Tibial nerve (tissue), 4 donors: ENCODE measurements around the gene ARFGAP2. TPM values are rescaled to one million over a fixed set of nuclear protein-coding genes. Genes with fewer than 3 reads are reported as not detected.
"Not testable (repeated sequence)": the region's sequence is repeated elsewhere in the genome, so short reads cannot be mapped to it uniquely, and the experiment has no call there.

Source experiments
- DNase-seq, 2 donors: peaks; one replicate each; pipeline ENCODE4 v3.0.0-alpha.2; 2019; ENCODE audit warnings: low spot score in 2 of 2
- H3K27ac ChIP-seq, 4 donors: fragments of 200-600 bp; sonication (generic) in 3 of 4; one replicate each; pipeline ENCODE4 v1.5.1; 2017 to 2019; ENCODE audit warnings: mild to moderate bottlenecking in 1 of 4
- H3K27me3 ChIP-seq, 2 donors: fragments of 200-600 bp; sonication (generic) in 1 of 2; one replicate each; pipeline versions ENCODE4 v1.5.1 to v1.6.0; 2017 to 2019
- H3K36me3 ChIP-seq, 3 donors: fragments of 200-600 bp; sonication (generic); one replicate each; pipeline ENCODE4 v1.5.1; 2018 to 2019
- H3K4me1 ChIP-seq, 4 donors: fragments of 200-600 bp; sonication (generic) in 3 of 4; one replicate each; pipeline ENCODE4 v1.5.1; 2017 to 2019
- H3K4me3 ChIP-seq, 4 donors: fragments of 200-600 bp; sonication (generic) in 3 of 4; one replicate each; pipeline ENCODE4 v1.5.1; 2017 to 2019; ENCODE audit warnings: mild to moderate bottlenecking in 1 of 4, moderate library complexity in 1 of 4
- H3K9me3 ChIP-seq, 4 donors: fragments of 200-600 bp; sonication (generic) in 3 of 4; one replicate each; pipeline ENCODE4 v1.5.1; 2017 to 2019
- EP300 ChIP-seq, 2 donors: sonication (generic); formaldehyde crosslinking; IDR thresholded peaks; one replicate each; pipeline ENCODE4 v1.6.1; 2017; ENCODE audit warnings: antibody characterized with exemption in 2 of 2, mild to moderate bottlenecking in 1 of 2
- POLR2A ChIP-seq, 2 donors: fragments of 450-650 bp; IDR thresholded peaks; one replicate each; pipeline ENCODE4 v1.6.1; 2017; ENCODE audit warnings: antibody characterized with exemption in 2 of 2, mild to moderate bottlenecking in 2 of 2, moderate library complexity in 2 of 2
- WGBS, 2 donors: methylation state at CpG; one replicate each; pipeline ENCODE4 v1.1.5; 2018; 5-methylcytosine and 5-hydroxymethylcytosine counted together
- small RNA-seq: library from RNA; depleted of rRNA; stranded (forward); fragments of <200 nt; gene quantifications from one replicate; pipeline ENCODE3, GENCODE V24; 2016
- total RNA-seq, 4 donors: library from RNA; depleted of rRNA; stranded (reverse); fragments of >200 nt; gene quantifications; one replicate each; pipeline ENCODE4 v1.1.0, GENCODE V29; 2016
- TF ChIP-seq, protein P1 (sequence below), 5 experiments: fragments of 200-600 bp in 3 of 5; fragments of 450-650 bp in 2 of 5; sonication (generic) in 3 of 5; IDR thresholded peaks; one replicate each; pipeline ENCODE4 v1.5.1; 2016 to 2019; ENCODE audit warnings: antibody characterized with exemption in 5 of 5, mild to moderate bottlenecking in 3 of 5, moderate library complexity in 2 of 5

The ARFGAP2 gene
- total RNA-seq, 4 donors from 2014 or later, result 164 to 209 (median 176) TPM

DNA sequence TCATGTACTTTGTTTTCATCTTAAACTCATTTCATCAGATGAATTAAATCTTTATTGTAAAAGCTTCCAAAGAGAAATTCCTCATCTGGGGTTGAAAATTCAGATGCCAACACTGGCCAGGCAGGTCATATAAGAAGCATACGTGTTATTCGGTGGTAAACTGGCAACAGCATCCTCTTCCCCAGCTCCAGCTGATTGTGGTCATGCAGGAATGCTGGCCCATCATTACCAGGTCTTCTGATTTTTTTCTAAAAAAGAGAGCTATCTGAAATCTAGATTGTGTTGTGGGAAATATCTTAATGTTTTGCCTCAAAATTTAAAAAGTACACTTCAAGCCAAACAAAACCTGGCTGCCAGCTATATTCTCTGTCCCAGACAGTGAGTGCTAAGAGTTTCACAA lies 53.6 kb downstream of the ARFGAP2 start:
- TF ChIP-seq EP300 (IDR thresholded peaks at IDR 0.05) (no peak), POLR2A (IDR thresholded peaks at IDR 0.05) (no peak)
- TF ChIP-seq, protein P1, sequence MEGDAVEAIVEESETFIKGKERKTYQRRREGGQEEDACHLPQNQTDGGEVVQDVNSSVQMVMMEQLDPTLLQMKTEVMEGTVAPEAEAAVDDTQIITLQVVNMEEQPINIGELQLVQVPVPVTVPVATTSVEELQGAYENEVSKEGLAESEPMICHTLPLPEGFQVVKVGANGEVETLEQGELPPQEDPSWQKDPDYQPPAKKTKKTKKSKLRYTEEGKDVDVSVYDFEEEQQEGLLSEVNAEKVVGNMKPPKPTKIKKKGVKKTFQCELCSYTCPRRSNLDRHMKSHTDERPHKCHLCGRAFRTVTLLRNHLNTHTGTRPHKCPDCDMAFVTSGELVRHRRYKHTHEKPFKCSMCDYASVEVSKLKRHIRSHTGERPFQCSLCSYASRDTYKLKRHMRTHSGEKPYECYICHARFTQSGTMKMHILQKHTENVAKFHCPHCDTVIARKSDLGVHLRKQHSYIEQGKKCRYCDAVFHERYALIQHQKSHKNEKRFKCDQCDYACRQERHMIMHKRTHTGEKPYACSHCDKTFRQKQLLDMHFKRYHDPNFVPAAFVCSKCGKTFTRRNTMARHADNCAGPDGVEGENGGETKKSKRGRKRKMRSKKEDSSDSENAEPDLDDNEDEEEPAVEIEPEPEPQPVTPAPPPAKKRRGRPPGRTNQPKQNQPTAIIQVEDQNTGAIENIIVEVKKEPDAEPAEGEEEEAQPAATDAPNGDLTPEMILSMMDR (IDR thresholded peaks at IDR 0.05), result no peak
- Histone ChIP-seq H3K4me1 (no peaks in the 10 kb centered on the region), H3K9me3 (no peaks in the 10 kb centered on the region), H3K27me3 (no peaks in the 10 kb centered on the region), H3K4me3 (no peak overlapping the region), H3K36me3 (no peaks in the 10 kb centered on the region), H3K27ac (no peak overlapping the region)
- WGBS, 2 donors, result 50 to 72% methylated on average over 2 of the region's 2 CpGs
- no peak for DNase-seq

- DNase-seq, result no peak
- H3K36me3 ChIP-seq, result no peaks in the 10 kb centered on the region
- no peak overlapping the region for H3K4me3 ChIP-seq
- H3K4me1 ChIP-seq, result no peaks in the 10 kb centered on the region
- WGBS, 2 donors, result 70 to 83% methylated on average over 2 of the region's 2 CpGs
- no peak overlapping the region for H3K27ac ChIP-seq
- no peaks in the 10 kb centered on the region for H3K9me3 ChIP-seq
- no peaks in the 10 kb centered on the region for H3K27me3 ChIP-seq
- TF ChIP-seq POLR2A (IDR thresholded peaks at IDR 0.05) (no peak), EP300 (IDR thresholded peaks at IDR 0.05) (no peak)
- TF ChIP-seq, protein P1 (IDR thresholded peaks at IDR 0.05), result no peak
Observed at GRCh38 chr11:47121731-47122130, 54.9 kb downstream of the ARFGAP2 start.

GRCh38 chr11:47121056-47121455 lies 55.6 kb downstream of the ARFGAP2 start:
- 89 to 90% methylated on average over 2 of the region's 2 CpGs for WGBS, 2 donors
- Histone ChIP-seq H3K27ac (no peak overlapping the region), H3K36me3 (no peaks in the 10 kb centered on the region), H3K27me3 (no peaks in the 10 kb centered on the region), H3K4me3 (no peak overlapping the region), H3K9me3 (no peaks in the 10 kb centered on the region), H3K4me1 (no peaks in the 10 kb centered on the region)
- no peak for TF ChIP-seq EP300 (IDR thresholded peaks at IDR 0.05)
- TF ChIP-seq, protein P1 (IDR thresholded peaks at IDR 0.05), result no peak
- DNase-seq, result no peak

DNA sequence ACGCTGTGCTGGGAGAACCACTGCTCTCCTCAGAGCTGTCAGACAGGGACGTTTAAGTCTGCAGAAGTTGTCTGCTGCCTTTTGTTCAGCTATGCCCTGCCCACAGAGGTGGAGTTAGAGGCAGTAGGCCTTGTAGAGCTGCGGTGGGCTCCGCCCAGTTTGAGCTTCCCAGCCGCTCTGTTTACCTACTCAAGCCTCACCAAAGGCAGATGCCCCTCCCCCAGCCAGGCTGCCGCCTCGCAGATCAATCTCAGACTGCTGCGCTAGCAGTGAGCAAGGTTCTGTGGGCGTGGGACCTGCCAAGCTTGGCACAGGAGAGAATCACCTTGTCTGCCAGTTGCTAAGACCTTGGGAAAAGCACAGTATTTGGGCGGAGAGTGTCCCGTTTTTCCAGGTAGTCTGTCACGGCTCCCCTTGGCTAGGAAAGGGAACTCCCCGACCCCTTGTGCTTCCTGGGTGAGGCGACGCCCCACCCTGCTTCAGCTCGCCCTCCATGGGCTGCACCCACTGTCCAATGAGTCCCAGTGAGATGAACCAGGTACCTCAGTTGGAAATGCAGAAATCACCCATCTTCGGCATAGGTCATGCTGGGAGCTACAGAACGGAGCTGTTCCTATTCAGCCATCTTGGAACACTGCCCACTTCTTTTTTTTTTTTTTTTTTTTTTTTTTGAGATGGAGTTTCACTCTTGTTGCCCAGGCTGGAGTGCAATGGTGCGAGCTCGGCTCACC lies 57.6 kb downstream of the ARFGAP2 start:
- not testable (repeated sequence) for DNase-seq, H3K27ac ChIP-seq, H3K9me3 ChIP-seq, H3K4me3 ChIP-seq, H3K4me1 ChIP-seq, H3K36me3 ChIP-seq, H3K27me3 ChIP-seq
- whole genome bisulfite sequencing, 2 donors, result 81 to 84% methylated on average over 19 to 20 of the region's 20 CpGs

Small RNA genes within 50 kb of the gene (small RNA-seq; reads per million reads assigned to genes)
- not detected for gene MIR6745

Other genes starting within 250 kb of the ARFGAP2 start
- gene CSTPP1, start 240.1 kb downstream of the ARFGAP2 start, total RNA-seq, result 10 to 100 TPM; 35.3 to 51.9 (median 39.7) TPM
- gene PACSIN3, start 9.6 kb upstream of the ARFGAP2 start, total RNA-seq, result 10 to 100 TPM; 44.8 to 69.0 (median 61.6) TPM
- gene DDB2, start 38.1 kb upstream of the ARFGAP2 start, total RNA-seq, result 10 to 100 TPM; 43.8 to 82.8 (median 52.4) TPM
- 10 to 100 TPM; 38.5 to 88.1 (median 58.8) TPM for gene ACP2, start 71.9 kb upstream of the ARFGAP2 start, total RNA-seq
- 100 to 1,000 TPM in 3 of 4 donors, 10 to 100 TPM in 1; 92.7 to 218 (median 124) TPM for gene NR1H3, start 81.1 kb upstream of the ARFGAP2 start, total RNA-seq
- 10 to 100 TPM; 41.9 to 68.0 (median 52.2) TPM for gene MADD, start 93.3 kb upstream of the ARFGAP2 start, total RNA-seq
- under 1 TPM in 2 of 4 donors, not detected in 2; 0.21 to 0.60 TPM for gene MYBPC3, start 175.8 kb upstream of the ARFGAP2 start, total RNA-seq
- 10 to 100 TPM; 18.8 to 73.5 (median 25.2) TPM for gene SPI1, start 201.7 kb upstream of the ARFGAP2 start, total RNA-seq
- 100 to 1,000 TPM in 3 of 4 donors, 10 to 100 TPM in 1; 91.6 to 142 (median 116) TPM for gene SLC39A13, start 231.7 kb upstream of the ARFGAP2 start, total RNA-seq
- gene PSMC3, start 249.6 kb upstream of the ARFGAP2 start, total RNA-seq, result 100 to 1,000 TPM; 103 to 147 (median 128) TPM